GM23338 (cell line): Measurements from ENCODE around the gene CCDC28B. TPM values are rescaled to one million over a fixed set of nuclear protein-coding genes. Genes with fewer than 3 reads are reported as not detected.

Experiments used
- ATAC-seq: fragments of 200-7000 bp; cut with Tn5 transposase; 3 replicates; pipeline ENCODE4 v1.9.1; 2020
- DNase-seq: peaks from one replicate; pipeline ENCODE4 v3.0.0-alpha.2; 2015; ENCODE audit warnings: low spot score
- H2AFZ ChIP-seq: fragments of 200-600 bp; sonication (generic); 2 replicates; pipeline ENCODE4 v1.8.0; 2016; ENCODE audit warnings: antibody characterized with exemption, mild to moderate bottlenecking, moderate library complexity
- H3F3A ChIP-seq: fragments of 200-600 bp; sonication (generic); replicated peaks from 2 replicates; pipeline ENCODE4 v1.8.0; 2017; ENCODE audit warnings: antibody characterized with exemption, mixed run types, low read depth
- H3K27ac ChIP-seq: fragments of 200-600 bp; sonication (generic); 2 replicates; pipeline ENCODE4 v1.6.1; 2016; ENCODE audit warnings: low read depth
- H3K27me3 ChIP-seq: fragments of 200-600 bp; sonication (generic); 2 replicates; pipeline ENCODE4 v1.8.0; 2016; ENCODE audit warnings: mild to moderate bottlenecking, mixed run types, moderate library complexity; ENCODE audit not compliant: insufficient read depth
- H3K36me3 ChIP-seq: fragments of 200-600 bp; sonication (generic); 2 replicates; pipeline ENCODE4 v1.8.0; 2016; ENCODE audit warnings: mild to moderate bottlenecking; ENCODE audit not compliant: insufficient read depth
- H3K4me1 ChIP-seq: fragments of 200-600 bp; sonication (generic); 2 replicates; pipeline ENCODE4 v1.8.0; 2016; ENCODE audit warnings: mild to moderate bottlenecking, moderate library complexity; ENCODE audit not compliant: insufficient read depth
- H3K4me2 ChIP-seq: fragments of 200-600 bp; sonication (generic); 2 replicates; pipeline ENCODE4 v1.7.1; 2017; ENCODE audit warnings: mixed run types
- H3K4me3 ChIP-seq: fragments of 200-600 bp; sonication (generic); 2 replicates; pipeline ENCODE4 v1.6.1; 2016; ENCODE audit warnings: mixed run types
- H3K79me2 ChIP-seq: fragments of 200-600 bp; sonication (generic); replicated peaks from 2 replicates; pipeline ENCODE4 v1.8.0; 2017; ENCODE audit warnings: mild to moderate bottlenecking; ENCODE audit not compliant: insufficient read depth
- H3K9me2 ChIP-seq: fragments of 200-600 bp; sonication (generic); 2 replicates; pipeline ENCODE4 v1.8.0; 2017; ENCODE audit not compliant: insufficient read depth
- H4K20me1 ChIP-seq: fragments of 200-600 bp; sonication (generic); replicated peaks from 2 replicates; pipeline ENCODE4 v1.8.0; 2017; ENCODE audit warnings: mild to moderate bottlenecking; ENCODE audit not compliant: insufficient read depth
- H3K27ac Mint-ChIP-seq: 2 replicates; pipeline ENCODE4 v1.8.0; 2020; ENCODE audit warnings: inconsistent platforms, mild to moderate bottlenecking, moderate library complexity, mixed read lengths
- H3K27me3 Mint-ChIP-seq: 3 replicates; pipeline ENCODE4 v1.8.0; 2022; ENCODE audit warnings: low read depth, mild to moderate bottlenecking, moderate library complexity, mixed read lengths, inconsistent platforms; ENCODE audit not compliant: insufficient read depth, poor library complexity
- H3K36me3 Mint-ChIP-seq: 3 replicates; pipeline ENCODE4 v1.8.0; 2021; ENCODE audit warnings: low read depth, mild to moderate bottlenecking, inconsistent platforms, moderate library complexity, mixed read lengths
- H3K4me1 Mint-ChIP-seq: 3 replicates; pipeline ENCODE4 v1.8.0; 2020; ENCODE audit warnings: mild to moderate bottlenecking, inconsistent platforms, mixed read lengths
- H3K4me3 Mint-ChIP-seq: 3 replicates; pipeline ENCODE4 v1.8.0; 2021; ENCODE audit warnings: moderate library complexity, mild to moderate bottlenecking, inconsistent platforms, mixed read lengths
- H3K9me3 Mint-ChIP-seq: 3 replicates; pipeline ENCODE4 v1.8.0; 2020; ENCODE audit warnings: moderate library complexity, mild to moderate bottlenecking, inconsistent platforms, mixed read lengths
- CREB1 ChIP-seq: fragments of 250-450 bp; sonication (Bioruptor Pico); IDR thresholded peaks from 2 replicates; pipeline ENCODE4 v1.5.0; 2020; ENCODE audit warnings: low read depth, mild to moderate bottlenecking, moderate library complexity
- EZH2 ChIP-seq: fragments of 200-600 bp; sonication (generic); IDR thresholded peaks from one replicate; pipeline ENCODE4 v1.8.0; 2017; ENCODE audit warnings: antibody characterized with exemption, mild to moderate bottlenecking, low read depth; ENCODE audit not compliant: unreplicated experiment
- EZH2phosphoT487 ChIP-seq: fragments of 200-600 bp; sonication (generic); IDR thresholded peaks from one replicate; pipeline ENCODE4 v1.8.1; 2018; ENCODE audit warnings: antibody characterized with exemption; ENCODE audit not compliant: unreplicated experiment
- JUNB ChIP-seq: IDR thresholded peaks from one replicate; pipeline ENCODE4 v1.6.1; 2016; ENCODE audit warnings: antibody characterized with exemption; ENCODE audit not compliant: unreplicated experiment
- NANOG ChIP-seq: IDR thresholded peaks from 2 replicates; pipeline ENCODE4 v1.6.1; 2016; ENCODE audit warnings: antibody characterized with exemption, borderline replicate concordance
- POLR2AphosphoS5 ChIP-seq: IDR thresholded peaks from 2 replicates; pipeline ENCODE4 v1.6.1; 2016; ENCODE audit warnings: antibody characterized with exemption, low read depth
- REST ChIP-seq: IDR thresholded peaks from one replicate; pipeline ENCODE4 v1.6.1; 2018; ENCODE audit warnings: antibody characterized with exemption; ENCODE audit not compliant: unreplicated experiment
- STAT1 ChIP-seq: IDR thresholded peaks from one replicate; pipeline ENCODE4 v1.6.1; 2016; ENCODE audit warnings: antibody characterized with exemption; ENCODE audit not compliant: unreplicated experiment
- ZNF114 ChIP-seq: fragments of 250-450 bp; sonication (Bioruptor Pico); IDR thresholded peaks from 2 replicates; pipeline ENCODE4 v1.5.0; 2020; ENCODE audit warnings: mild to moderate bottlenecking, moderate library complexity
- ZNF331 ChIP-seq: fragments of 250-450 bp; sonication (Bioruptor Pico); IDR thresholded peaks from 2 replicates; pipeline ENCODE4 v1.5.0; 2020; ENCODE audit warnings: low read depth, mild to moderate bottlenecking, moderate library complexity
- polyA plus RNA-seq: library from polyadenylated mRNA; unstranded; fragments of >200 nt; fragmentation: Nextera tagmentation; extraction: Ambion mirVana; gene quantifications from 2 replicates; pipeline ENCODE4 v1.2.1, GENCODE V29; 2016
- total RNA-seq: library from RNA; depleted of rRNA; stranded (reverse); fragments of >200 nt; shearing (Covaris generic); gene quantifications from 2 replicates; pipeline ENCODE4 v1.2.3, GENCODE V29; 2014
- TF ChIP-seq, protein P1 (sequence below): fragments of 250-450 bp; sonication (Bioruptor Pico); IDR thresholded peaks from 2 replicates; pipeline ENCODE4 v1.5.0; 2020; ENCODE audit warnings: mild to moderate bottlenecking, moderate library complexity
- TF ChIP-seq, protein P2 (sequence below): IDR thresholded peaks from 2 replicates; pipeline ENCODE4 v1.6.1; 2016; ENCODE audit warnings: antibody characterized with exemption
- TF ChIP-seq, protein P3 (sequence below), 2 experiments: fragments of 200-600 bp in 1 of 2; sonication (generic) in 1 of 2; conservative IDR thresholded peaks; 2 replicates each; pipeline versions ENCODE4 v1.5.1 to v1.6.1; 2016 to 2017; ENCODE audit warnings: antibody characterized with exemption in 2 of 2, low read depth in 2 of 2, mild to moderate bottlenecking in 2 of 2, moderate library complexity in 1 of 2

The CCDC28B gene
- total and polyA plus RNA-seq, 2 experiments from 2014 or later: 8.7 to 35.2 TPM

DNA sequence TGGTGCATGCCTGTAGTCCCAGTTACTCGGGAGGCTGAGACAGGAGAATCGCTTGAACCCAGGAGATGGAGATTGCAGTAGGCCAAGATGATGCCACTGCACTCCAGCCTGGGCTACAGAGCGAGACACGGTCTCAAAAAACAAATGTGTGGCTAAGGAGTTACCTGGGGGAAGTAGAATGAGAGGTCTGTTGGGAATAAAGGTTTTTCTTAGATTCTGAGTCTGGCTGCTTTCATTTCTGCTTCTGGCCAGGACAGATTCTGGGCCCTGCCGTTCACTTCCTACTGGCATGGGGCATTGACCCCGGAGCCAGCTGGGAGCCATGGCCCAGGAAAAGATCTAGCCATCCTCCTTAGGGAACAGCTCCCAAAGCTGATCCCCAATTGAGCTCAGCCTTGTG lies 8.1 kb downstream of the CCDC28B start:
- Histone ChIP-seq H3K27ac (no peak overlapping the region), H4K20me1 (no peaks in the 10 kb centered on the region), H3K9me2 (no peaks in the 10 kb centered on the region), H3K4me2 (no peak overlapping the region), H3K79me2 (no peaks in the 10 kb centered on the region), H3K4me1 (0 out of 2 replicates have a peak, but pooled peaks cover 4% of the 10 kb centered on the region), H3K27me3 (peaks cover 15% of the 10 kb centered on the region; the same call in 1 of the 2 replicates), H3K4me3 (no peak overlapping the region), H3K36me3 (no peaks in the 10 kb centered on the region), H3F3A (peaks cover 5% of the 10 kb centered on the region; the same call in 1 of the 2 replicates), H2AFZ (no peak overlapping the region)
- H3K36me3 Mint-ChIP-seq: peaks cover 14% of the 10 kb centered on the region; the same call in 2 of the 3 replicates
- H3K9me3 Mint-ChIP-seq: no peaks in the 10 kb centered on the region
- no peak for DNase-seq
- H3K27me3 Mint-ChIP-seq: peaks cover 34% of the 10 kb centered on the region
- H3K4me1 Mint-ChIP-seq: peaks cover 6% of the 10 kb centered on the region
- TF ChIP-seq CREB1 (CRISPR knock-in tag) (no peak), POLR2AphosphoS5 (no peak), STAT1 (no peak), JUNB (no peak), EZH2 (no peak), REST (no peak), ZNF331 (no peak), EZH2phosphoT487 (no peak), NANOG (no peak), ZNF114 (CRISPR knock-in tag) (no peak)
- TF ChIP-seq, protein P1, sequence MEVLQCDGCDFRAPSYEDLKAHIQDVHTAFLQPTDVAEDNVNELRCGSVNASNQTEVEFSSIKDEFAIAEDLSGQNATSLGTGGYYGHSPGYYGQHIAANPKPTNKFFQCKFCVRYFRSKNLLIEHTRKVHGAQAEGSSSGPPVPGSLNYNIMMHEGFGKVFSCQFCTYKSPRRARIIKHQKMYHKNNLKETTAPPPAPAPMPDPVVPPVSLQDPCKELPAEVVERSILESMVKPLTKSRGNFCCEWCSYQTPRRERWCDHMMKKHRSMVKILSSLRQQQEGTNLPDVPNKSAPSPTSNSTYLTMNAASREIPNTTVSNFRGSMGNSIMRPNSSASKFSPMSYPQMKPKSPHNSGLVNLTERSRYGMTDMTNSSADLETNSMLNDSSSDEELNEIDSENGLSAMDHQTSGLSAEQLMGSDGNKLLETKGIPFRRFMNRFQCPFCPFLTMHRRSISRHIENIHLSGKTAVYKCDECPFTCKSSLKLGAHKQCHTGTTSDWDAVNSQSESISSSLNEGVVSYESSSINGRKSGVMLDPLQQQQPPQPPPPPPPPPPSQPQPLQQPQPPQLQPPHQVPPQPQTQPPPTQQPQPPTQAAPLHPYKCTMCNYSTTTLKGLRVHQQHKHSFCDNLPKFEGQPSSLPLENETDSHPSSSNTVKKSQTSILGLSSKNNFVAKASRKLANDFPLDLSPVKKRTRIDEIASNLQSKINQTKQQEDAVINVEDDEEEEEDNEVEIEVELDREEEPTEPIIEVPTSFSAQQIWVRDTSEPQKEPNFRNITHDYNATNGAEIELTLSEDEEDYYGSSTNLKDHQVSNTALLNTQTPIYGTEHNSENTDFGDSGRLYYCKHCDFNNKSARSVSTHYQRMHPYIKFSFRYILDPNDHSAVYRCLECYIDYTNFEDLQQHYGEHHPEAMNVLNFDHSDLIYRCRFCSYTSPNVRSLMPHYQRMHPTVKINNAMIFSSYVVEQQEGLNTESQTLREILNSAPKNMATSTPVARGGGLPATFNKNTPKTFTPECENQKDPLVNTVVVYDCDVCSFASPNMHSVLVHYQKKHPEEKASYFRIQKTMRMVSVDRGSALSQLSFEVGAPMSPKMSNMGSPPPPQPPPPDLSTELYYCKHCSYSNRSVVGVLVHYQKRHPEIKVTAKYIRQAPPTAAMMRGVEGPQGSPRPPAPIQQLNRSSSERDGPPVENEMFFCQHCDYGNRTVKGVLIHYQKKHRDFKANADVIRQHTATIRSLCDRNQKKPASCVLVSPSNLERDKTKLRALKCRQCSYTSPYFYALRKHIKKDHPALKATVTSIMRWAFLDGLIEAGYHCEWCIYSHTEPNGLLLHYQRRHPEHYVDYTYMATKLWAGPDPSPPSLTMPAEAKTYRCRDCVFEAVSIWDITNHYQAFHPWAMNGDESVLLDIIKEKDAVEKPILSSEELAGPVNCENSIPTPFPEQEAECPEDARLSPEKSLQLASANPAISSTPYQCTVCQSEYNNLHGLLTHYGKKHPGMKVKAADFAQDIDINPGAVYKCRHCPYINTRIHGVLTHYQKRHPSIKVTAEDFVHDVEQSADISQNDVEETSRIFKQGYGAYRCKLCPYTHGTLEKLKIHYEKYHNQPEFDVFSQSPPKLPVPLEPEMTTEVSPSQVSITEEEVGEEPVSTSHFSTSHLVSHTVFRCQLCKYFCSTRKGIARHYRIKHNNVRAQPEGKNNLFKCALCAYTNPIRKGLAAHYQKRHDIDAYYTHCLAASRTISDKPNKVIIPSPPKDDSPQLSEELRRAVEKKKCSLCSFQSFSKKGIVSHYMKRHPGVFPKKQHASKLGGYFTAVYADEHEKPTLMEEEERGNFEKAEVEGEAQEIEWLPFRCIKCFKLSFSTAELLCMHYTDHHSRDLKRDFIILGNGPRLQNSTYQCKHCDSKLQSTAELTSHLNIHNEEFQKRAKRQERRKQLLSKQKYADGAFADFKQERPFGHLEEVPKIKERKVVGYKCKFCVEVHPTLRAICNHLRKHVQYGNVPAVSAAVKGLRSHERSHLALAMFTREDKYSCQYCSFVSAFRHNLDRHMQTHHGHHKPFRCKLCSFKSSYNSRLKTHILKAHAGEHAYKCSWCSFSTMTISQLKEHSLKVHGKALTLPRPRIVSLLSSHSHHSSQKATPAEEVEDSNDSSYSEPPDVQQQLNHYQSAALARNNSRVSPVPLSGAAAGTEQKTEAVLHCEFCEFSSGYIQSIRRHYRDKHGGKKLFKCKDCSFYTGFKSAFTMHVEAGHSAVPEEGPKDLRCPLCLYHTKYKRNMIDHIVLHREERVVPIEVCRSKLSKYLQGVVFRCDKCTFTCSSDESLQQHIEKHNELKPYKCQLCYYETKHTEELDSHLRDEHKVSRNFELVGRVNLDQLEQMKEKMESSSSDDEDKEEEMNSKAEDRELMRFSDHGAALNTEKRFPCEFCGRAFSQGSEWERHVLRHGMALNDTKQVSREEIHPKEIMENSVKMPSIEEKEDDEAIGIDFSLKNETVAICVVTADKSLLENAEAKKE (CRISPR knock-in tag): no peak
- TF ChIP-seq, protein P2, sequence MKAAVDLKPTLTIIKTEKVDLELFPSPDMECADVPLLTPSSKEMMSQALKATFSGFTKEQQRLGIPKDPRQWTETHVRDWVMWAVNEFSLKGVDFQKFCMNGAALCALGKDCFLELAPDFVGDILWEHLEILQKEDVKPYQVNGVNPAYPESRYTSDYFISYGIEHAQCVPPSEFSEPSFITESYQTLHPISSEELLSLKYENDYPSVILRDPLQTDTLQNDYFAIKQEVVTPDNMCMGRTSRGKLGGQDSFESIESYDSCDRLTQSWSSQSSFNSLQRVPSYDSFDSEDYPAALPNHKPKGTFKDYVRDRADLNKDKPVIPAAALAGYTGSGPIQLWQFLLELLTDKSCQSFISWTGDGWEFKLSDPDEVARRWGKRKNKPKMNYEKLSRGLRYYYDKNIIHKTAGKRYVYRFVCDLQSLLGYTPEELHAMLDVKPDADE: no peak
- TF ChIP-seq, protein P3, sequence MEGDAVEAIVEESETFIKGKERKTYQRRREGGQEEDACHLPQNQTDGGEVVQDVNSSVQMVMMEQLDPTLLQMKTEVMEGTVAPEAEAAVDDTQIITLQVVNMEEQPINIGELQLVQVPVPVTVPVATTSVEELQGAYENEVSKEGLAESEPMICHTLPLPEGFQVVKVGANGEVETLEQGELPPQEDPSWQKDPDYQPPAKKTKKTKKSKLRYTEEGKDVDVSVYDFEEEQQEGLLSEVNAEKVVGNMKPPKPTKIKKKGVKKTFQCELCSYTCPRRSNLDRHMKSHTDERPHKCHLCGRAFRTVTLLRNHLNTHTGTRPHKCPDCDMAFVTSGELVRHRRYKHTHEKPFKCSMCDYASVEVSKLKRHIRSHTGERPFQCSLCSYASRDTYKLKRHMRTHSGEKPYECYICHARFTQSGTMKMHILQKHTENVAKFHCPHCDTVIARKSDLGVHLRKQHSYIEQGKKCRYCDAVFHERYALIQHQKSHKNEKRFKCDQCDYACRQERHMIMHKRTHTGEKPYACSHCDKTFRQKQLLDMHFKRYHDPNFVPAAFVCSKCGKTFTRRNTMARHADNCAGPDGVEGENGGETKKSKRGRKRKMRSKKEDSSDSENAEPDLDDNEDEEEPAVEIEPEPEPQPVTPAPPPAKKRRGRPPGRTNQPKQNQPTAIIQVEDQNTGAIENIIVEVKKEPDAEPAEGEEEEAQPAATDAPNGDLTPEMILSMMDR (conservative IDR thresholded peaks at IDR 0.05; ENCODE audit: low read depth in 2 of 2): no peak
- ATAC-seq: no peak
- no peak overlapping the region for H3K4me3 Mint-ChIP-seq
- H3K27ac Mint-ChIP-seq: no peak overlapping the region
